Astrocyte (in vitro differentiated cells and primary cell): ENCODE data around the gene SRSF8. TPM values are rescaled to one million over a fixed set of nuclear protein-coding genes. Genes with fewer than 3 reads are reported as not detected.

Experiments used
- DNase-seq: peaks from one replicate; pipeline ENCODE4 v3.0.0-alpha.2; 2010; ENCODE audit warnings: low read depth
- FAIRE-seq: peaks from 2 replicates; lab custom pipeline; 2011; peaks lifted over from hg19 to GRCh38; lab: Jason Lieb, UNC
- H2AFZ ChIP-seq: 2 replicates; pipeline ENCODE4 v1.6.0; 2012; ENCODE audit warnings: low read depth, low read length, inconsistent platforms
- H3K27ac ChIP-seq: 2 replicates; pipeline ENCODE4 v1.5.1; 2011; ENCODE audit warnings: low read depth, low read length, inconsistent platforms
- H3K27me3 ChIP-seq: 2 replicates; pipeline ENCODE4 v1.6.0; 2011; ENCODE audit warnings: low read length, inconsistent platforms; ENCODE audit not compliant: insufficient read depth
- H3K36me3 ChIP-seq: 2 replicates; pipeline ENCODE4 v1.5.1; 2011; ENCODE audit warnings: low read length, inconsistent platforms; ENCODE audit not compliant: insufficient read depth
- H3K4me1 ChIP-seq: 2 replicates; pipeline ENCODE4 v1.5.1; 2011; ENCODE audit warnings: low read length, inconsistent platforms; ENCODE audit not compliant: insufficient read depth
- H3K4me2 ChIP-seq: 2 replicates; pipeline ENCODE4 v1.6.0; 2012; ENCODE audit warnings: low read length, inconsistent platforms
- H3K4me3 ChIP-seq: 2 replicates; pipeline ENCODE4 v1.5.1; 2011; ENCODE audit warnings: low read depth, mild to moderate bottlenecking, low read length, inconsistent platforms; ENCODE audit not compliant: insufficient read depth
- H3K79me2 ChIP-seq: 2 replicates; pipeline ENCODE4 v1.6.0; 2012; ENCODE audit warnings: mild to moderate bottlenecking, low read length, inconsistent platforms; ENCODE audit not compliant: insufficient read depth
- H3K9ac ChIP-seq: 2 replicates; pipeline ENCODE4 v1.6.0; 2012; ENCODE audit warnings: mild to moderate bottlenecking, low read length, inconsistent platforms
- H3K9me3 ChIP-seq: 2 replicates; pipeline ENCODE4 v1.5.1; 2012; ENCODE audit warnings: low read depth, mild to moderate bottlenecking, low read length, inconsistent platforms; ENCODE audit not compliant: insufficient read depth
- H4K20me1 ChIP-seq: 2 replicates; pipeline ENCODE4 v1.6.0; 2012; ENCODE audit warnings: low read length, inconsistent platforms; ENCODE audit not compliant: insufficient read depth
- H3K27ac Mint-ChIP-seq: one replicate; pipeline ENCODE4 v1.8.0; 2021; ENCODE audit warnings: mild to moderate bottlenecking, mixed read lengths; ENCODE audit not compliant: unreplicated experiment
- H3K27me3 Mint-ChIP-seq: one replicate; pipeline ENCODE4 v1.8.0; 2021; ENCODE audit warnings: low read depth, mixed read lengths; ENCODE audit not compliant: unreplicated experiment
- H3K36me3 Mint-ChIP-seq: one replicate; pipeline ENCODE4 v1.8.0; 2021; ENCODE audit warnings: low read depth, mixed read lengths; ENCODE audit not compliant: unreplicated experiment
- H3K4me1 Mint-ChIP-seq: one replicate; pipeline ENCODE4 v1.8.0; 2021; ENCODE audit warnings: low read depth, mixed read lengths; ENCODE audit not compliant: unreplicated experiment
- H3K4me3 Mint-ChIP-seq: one replicate; pipeline ENCODE4 v1.8.0; 2021; ENCODE audit warnings: mild to moderate bottlenecking, moderate library complexity, mixed read lengths; ENCODE audit not compliant: unreplicated experiment
- H3K9me3 Mint-ChIP-seq: one replicate; pipeline ENCODE4 v1.8.0; 2021; ENCODE audit warnings: mild to moderate bottlenecking, mixed read lengths; ENCODE audit not compliant: unreplicated experiment
- CTCF ChIP-seq: IDR thresholded peaks from 2 replicates; pipeline ENCODE4 v1.5.1; 2011; ENCODE audit warnings: low read depth, mild to moderate bottlenecking, inconsistent platforms, low read length, moderate library complexity; ENCODE audit not compliant: insufficient read depth
- EZH2 ChIP-seq: IDR thresholded peaks from 2 replicates; pipeline ENCODE4 v1.6.1; 2012; ENCODE audit warnings: mild to moderate bottlenecking, low read length, inconsistent platforms; ENCODE audit not compliant: insufficient read depth
- total RNA-seq: library from RNA; stranded (reverse); gene quantifications from 2 replicates; pipeline ENCODE4 v1.2.1, GENCODE V29; 2021

The SRSF8 gene
- total RNA-seq, 1 donor from 2014 or later = 47.5 TPM

- H3K4me2 ChIP-seq = no peak overlapping the region
- H4K20me1 ChIP-seq = peaks cover 20% of the 10 kb centered on the region
- no peak overlapping the region for H3K4me3 ChIP-seq
- no peak overlapping the region for H3K9ac ChIP-seq
- no peaks in the 10 kb centered on the region for H3K27me3 ChIP-seq
- H3K79me2 ChIP-seq = peaks cover 15% of the 10 kb centered on the region
- no peak for DNase-seq
- Mint-ChIP-seq H3K4me3 (no peak overlapping the region), H3K4me1 (peaks cover 10% of the 10 kb centered on the region), H3K27ac (no peak overlapping the region), H3K9me3 (peaks cover 1% of the 10 kb centered on the region), H3K27me3 (no peaks in the 10 kb centered on the region), H3K36me3 (peaks cover 5% of the 10 kb centered on the region)
- no peaks in the 10 kb centered on the region for H3K9me3 ChIP-seq
- no peaks in the 10 kb centered on the region for H3K36me3 ChIP-seq
- H3K4me1 ChIP-seq = no peaks in the 10 kb centered on the region
- FAIRE-seq = no peak
- H3K27ac ChIP-seq = no peak overlapping the region
- TF ChIP-seq CTCF (no peak), EZH2 (no peak)
- no peak overlapping the region for H2AFZ ChIP-seq
These were observed 48.9 kb downstream of the SRSF8 start for GRCh38 chr11:95115597-95115996.

- Histone ChIP-seq H3K4me1 (peaks cover 3% of the 10 kb centered on the region), H3K4me2 (no peak overlapping the region), H4K20me1 (peaks cover 12% of the 10 kb centered on the region), H3K9ac (no peak overlapping the region), H3K27me3 (no peaks in the 10 kb centered on the region), H3K4me3 (no peak overlapping the region), H3K9me3 (no peaks in the 10 kb centered on the region), H3K27ac (no peak overlapping the region), H3K79me2 (peaks cover 17% of the 10 kb centered on the region), H2AFZ (no peak overlapping the region), H3K36me3 (no peaks in the 10 kb centered on the region)
- FAIRE-seq = no peak
- H3K27ac Mint-ChIP-seq = no peak overlapping the region
- DNase-seq = no peak
- TF ChIP-seq EZH2 = no peak
- TF ChIP-seq CTCF = no peak
- peaks cover 8% of the 10 kb centered on the region for H3K4me1 Mint-ChIP-seq
- no peak overlapping the region for H3K4me3 Mint-ChIP-seq
- no peaks in the 10 kb centered on the region for H3K27me3 Mint-ChIP-seq
- H3K9me3 Mint-ChIP-seq = peaks cover 1% of the 10 kb centered on the region
- peaks cover 3% of the 10 kb centered on the region for H3K36me3 Mint-ChIP-seq
These were observed 52.8 kb downstream of the SRSF8 start for GRCh38 chr11:95119361-95120060.

Other genes with a start within 250 kb of the SRSF8 start
- gene CWC15, start 93.4 kb upstream of the SRSF8 start, total RNA-seq = 53.5 and 59.2 TPM in 2 replicates
- gene KDM4D, start 93.2 kb upstream of the SRSF8 start, total RNA-seq = 0.72 and 0.93 TPM in 2 replicates
- gene KDM4E, start 41.7 kb upstream of the SRSF8 start, total RNA-seq = 0.41 TPM in 1 of 2 replicates, not detected in the other
- not detected in 2 replicates for gene KDM4F, start 17.5 kb upstream of the SRSF8 start, total RNA-seq
- 29.8 and 34.4 TPM in 2 replicates for gene ENDOD1, start 22.9 kb downstream of the SRSF8 start, total RNA-seq
- 85.6 and 98.1 TPM in 2 replicates for gene SESN3, start 164.3 kb downstream of the SRSF8 start, total RNA-seq